ENCODE measurements around the gene ATP2B3. TPM values are rescaled to one million over a fixed set of nuclear protein-coding genes. Genes with fewer than 3 reads are reported as not detected.

ATP2B3 gene
- polyA plus RNA-seq, 3 donors: 0.11 to 0.24 (median 0.14) TPM

- no peak for DNase-seq (ENCODE audit: low read depth in 3 of 3, low spot score in 2 of 3)
These were observed 46.7 kb downstream of the ATP2B3 start for GRCh38 chrX:153564047-153564606.

GRCh38 chrX:153565996-153566580 lies 48.6 kb downstream of the ATP2B3 start:
- no peak for DNase-seq (ENCODE audit: low read depth in 3 of 3, low spot score in 2 of 3)

GRCh38 chrX:153568451-153569011 lies 51.1 kb downstream of the ATP2B3 start:
- no peak for DNase-seq (ENCODE audit: low read depth in 3 of 3, low spot score in 2 of 3)

- DNase-seq (ENCODE audit: low read depth in 3 of 3, low spot score in 2 of 3): no peak
These were observed 52.0 kb downstream of the ATP2B3 start for GRCh38 chrX:153569475-153569874.

- DNase-seq (ENCODE audit: low read depth in 3 of 3, low spot score in 2 of 3): no peak
These were observed 54.1 kb downstream of the ATP2B3 start for GRCh38 chrX:153571534-153571908.

- no peak for DNase-seq (ENCODE audit: low read depth in 3 of 3, low spot score in 2 of 3)
These were observed 55.2 kb downstream of the ATP2B3 start for GRCh38 chrX:153572601-153573000.

- no peak for DNase-seq (ENCODE audit: low read depth in 3 of 3, low spot score in 2 of 3)
These were observed 56.5 kb downstream of the ATP2B3 start for GRCh38 chrX:153573984-153574383.

- DNase-seq (ENCODE audit: low read depth in 3 of 3, low spot score in 2 of 3): no peak
These were observed 58.9 kb downstream of the ATP2B3 start for GRCh38 chrX:153576239-153576870.

GRCh38 chrX:153576961-153577360 lies 59.5 kb downstream of the ATP2B3 start:
- no peak for DNase-seq (ENCODE audit: low read depth in 3 of 3, low spot score in 2 of 3)

- no peak for DNase-seq (ENCODE audit: low read depth in 3 of 3, low spot score in 2 of 3)
These were observed 60.9 kb downstream of the ATP2B3 start for GRCh38 chrX:153578200-153578835.

- DNase-seq (ENCODE audit: low read depth in 3 of 3, low spot score in 2 of 3): no peak
These were observed 61.4 kb downstream of the ATP2B3 start for GRCh38 chrX:153578889-153579288.

GRCh38 chrX:153580700-153581386 lies 63.4 kb downstream of the ATP2B3 start:
- DNase-seq (ENCODE audit: low read depth in 3 of 3, low spot score in 2 of 3): no peak

GRCh38 chrX:153582896-153583295 lies 65.5 kb downstream of the ATP2B3 start:
- DNase-seq (ENCODE audit: low read depth in 3 of 3, low spot score in 2 of 3): peak in 1 of 3 donors; percentile 33

GRCh38 chrX:153583433-153583832 lies 66.0 kb downstream of the ATP2B3 start:
- DNase-seq (ENCODE audit: low read depth in 3 of 3, low spot score in 2 of 3): no peak

- no peak for DNase-seq (ENCODE audit: low read depth in 3 of 3, low spot score in 2 of 3)
These were observed 68.4 kb downstream of the ATP2B3 start for GRCh38 chrX:153585827-153586226.

GRCh38 chrX:153587342-153587741 lies 69.9 kb downstream of the ATP2B3 start:
- no peak for DNase-seq (ENCODE audit: low read depth in 3 of 3, low spot score in 2 of 3)

- no peak for DNase-seq (ENCODE audit: low read depth in 3 of 3, low spot score in 2 of 3)
These were observed 70.8 kb downstream of the ATP2B3 start for GRCh38 chrX:153588021-153588781.

- no peak for DNase-seq (ENCODE audit: low read depth in 3 of 3, low spot score in 2 of 3)
These were observed 71.5 kb downstream of the ATP2B3 start for GRCh38 chrX:153588782-153589446.

All from right renal cortex interstitium (tissue), 3 donors.